Skeletal muscle satellite cell (primary cell): ENCODE data around the gene ANKRD28.
"Not testable (repeated sequence)": the region's sequence is repeated elsewhere in the genome, so short reads cannot be mapped to it uniquely, and the experiment has no call there.

Experiments
- H3K27me3 ChIP-seq: 2 replicates; pipeline ENCODE4 v1.7.0; 2013; ENCODE audit warnings: low read length; ENCODE audit not compliant: control insufficient read depth, insufficient read depth
- H3K36me3 ChIP-seq: 2 replicates; pipeline ENCODE4 v1.7.0; 2013; ENCODE audit warnings: mild to moderate bottlenecking, control low read depth, low read length; ENCODE audit not compliant: insufficient read depth
- H3K4me1 ChIP-seq: 2 replicates; pipeline ENCODE4 v1.7.0; 2013; ENCODE audit warnings: low read length; ENCODE audit not compliant: control insufficient read depth, insufficient read depth
- H3K4me2 ChIP-seq: 2 replicates; pipeline ENCODE4 v1.7.0; 2013; ENCODE audit warnings: mild to moderate bottlenecking, low read length
- H3K4me3 ChIP-seq: 2 replicates; pipeline ENCODE4 v1.7.0; 2013; ENCODE audit warnings: low read length
- H3K9ac ChIP-seq: 2 replicates; pipeline ENCODE4 v1.7.0; 2013; ENCODE audit warnings: mild to moderate bottlenecking, low read depth, low read length, moderate library complexity
- H3K9me3 ChIP-seq: replicated peaks from 2 replicates; pipeline ENCODE4 v1.7.0; 2013; ENCODE audit warnings: mild to moderate bottlenecking, control low read depth, low read length

Gene ANKRD28

DNA sequence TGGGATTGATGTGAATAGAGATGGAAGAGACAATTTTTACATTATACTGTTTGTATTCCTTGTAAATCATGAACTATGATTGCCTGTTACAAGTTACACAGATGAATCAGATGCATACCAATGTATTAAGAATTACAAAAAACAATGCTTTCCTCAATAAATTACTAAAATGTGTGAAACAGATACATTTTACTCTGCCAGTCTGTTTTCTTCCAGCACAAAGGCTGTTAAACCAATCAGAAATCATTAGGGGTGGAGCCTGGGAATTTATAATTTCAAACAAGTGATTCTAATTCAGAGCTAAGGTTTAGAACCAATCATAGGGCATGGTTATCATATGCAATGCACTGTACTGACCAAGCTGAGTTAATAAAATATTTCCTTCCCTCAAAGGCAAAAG lies 21.8 kb upstream of the ANKRD28 start:
- Histone ChIP-seq H3K4me1 (peaks cover 32% of the 10 kb centered on the region), H3K36me3 (no peaks in the 10 kb centered on the region), H3K27me3 (no peaks in the 10 kb centered on the region), H3K9me3 (no peaks in the 10 kb centered on the region), H3K9ac (no peak overlapping the region), H3K4me2 (no peak overlapping the region), H3K4me3 (no peak overlapping the region)

DNA sequence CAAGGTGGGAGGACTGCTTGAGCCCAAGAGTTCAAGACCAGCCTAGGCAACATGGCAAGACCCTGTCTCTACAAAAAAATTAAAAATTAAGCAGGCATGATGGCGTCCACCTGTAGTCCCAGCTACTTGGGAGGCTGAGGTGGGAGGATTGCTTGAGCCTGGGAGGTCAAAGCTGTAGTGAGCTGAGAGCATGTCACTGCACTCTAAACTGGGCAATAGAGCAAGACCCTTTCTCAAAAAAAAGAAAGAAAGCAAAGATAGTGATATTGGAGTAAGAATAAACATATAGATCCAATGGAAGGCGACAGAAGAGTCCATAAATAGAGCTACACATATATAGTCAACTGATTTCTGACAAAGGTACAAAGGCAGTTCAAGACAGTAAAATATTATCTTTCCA lies 21.3 kb upstream of the ANKRD28 start:
- Histone ChIP-seq H3K4me3 (no peak overlapping the region), H3K9me3 (no peaks in the 10 kb centered on the region), H3K4me2 (no peak overlapping the region), H3K9ac (no peak overlapping the region), H3K27me3 (no peaks in the 10 kb centered on the region), H3K36me3 (no peaks in the 10 kb centered on the region), H3K4me1 (peaks cover 32% of the 10 kb centered on the region)

DNA sequence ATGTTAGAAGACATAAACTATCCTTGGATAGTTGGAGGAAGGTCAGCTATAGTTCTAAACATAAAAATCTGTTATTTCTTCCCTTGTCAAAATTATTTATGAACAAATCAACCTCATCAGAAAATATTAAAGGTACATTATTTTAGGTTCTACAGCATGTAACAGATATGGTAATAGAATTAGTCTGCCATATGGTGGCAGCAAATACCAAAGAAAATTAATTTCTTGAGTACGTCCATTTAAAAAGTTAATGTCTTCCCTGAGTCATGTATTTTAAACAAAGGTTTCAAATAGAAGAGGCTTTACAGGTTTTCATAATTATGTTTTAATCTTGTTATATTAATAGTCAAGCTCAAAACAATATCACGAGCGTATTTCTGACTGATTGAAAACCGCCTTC lies 17.9 kb upstream of the ANKRD28 start:
- peaks cover 19% of the 10 kb centered on the region for H3K4me1 ChIP-seq
- no peaks in the 10 kb centered on the region for H3K36me3 ChIP-seq
- H3K4me2 ChIP-seq = peak overlapping the region; percentile 11
- no peak overlapping the region for H3K4me3 ChIP-seq
- no peaks in the 10 kb centered on the region for H3K9me3 ChIP-seq
- H3K27me3 ChIP-seq = no peaks in the 10 kb centered on the region
- H3K9ac ChIP-seq = peak overlapping the region; percentile 15

DNA sequence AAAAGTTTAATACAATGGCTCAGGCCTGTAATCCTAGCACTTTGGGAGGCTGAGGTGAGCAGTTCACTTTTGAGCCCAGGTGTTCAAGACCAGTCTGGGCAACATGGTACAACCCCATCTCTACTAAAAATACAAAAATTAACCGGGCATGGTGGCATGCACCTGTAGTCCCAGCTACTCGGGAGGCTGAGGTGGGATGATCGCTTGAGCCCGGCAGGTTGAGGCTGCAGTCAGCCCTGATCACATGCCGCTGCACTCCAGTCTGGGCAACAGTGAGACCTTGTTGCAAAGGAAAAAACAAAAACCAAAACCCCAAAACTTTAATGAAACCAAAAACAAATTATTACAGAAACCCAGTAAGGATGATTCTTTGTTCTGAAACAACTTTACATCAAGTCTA lies 15.3 kb upstream of the ANKRD28 start:
- H3K9ac ChIP-seq, H3K4me2 ChIP-seq, H3K9me3 ChIP-seq, H3K4me3 ChIP-seq, H3K36me3 ChIP-seq, H3K27me3 ChIP-seq: not testable (repeated sequence)
- H3K4me1 ChIP-seq = peaks cover 12% of the 10 kb centered on the region

DNA sequence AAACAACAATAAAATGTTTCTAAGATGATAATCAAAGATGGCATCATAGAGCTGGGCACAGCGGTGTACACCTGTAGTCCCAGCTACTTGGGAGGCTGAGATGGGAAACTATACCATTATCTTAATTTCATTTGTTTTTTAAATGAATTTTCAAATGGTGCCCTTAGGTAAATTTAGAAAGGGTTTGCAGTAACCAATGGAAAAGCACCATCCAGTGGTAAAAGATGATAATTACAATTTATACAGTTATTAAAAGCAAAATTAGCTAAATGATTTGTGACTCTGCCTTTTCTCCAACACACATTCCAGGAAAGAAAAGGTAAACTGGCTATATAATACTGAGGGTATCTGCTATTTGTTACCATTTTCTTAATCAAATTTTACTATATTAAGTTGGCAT lies 14.4 kb upstream of the ANKRD28 start:
- H3K9ac ChIP-seq = no peak overlapping the region
- H3K9me3 ChIP-seq = no peaks in the 10 kb centered on the region
- no peak overlapping the region for H3K4me2 ChIP-seq
- H3K4me3 ChIP-seq = no peak overlapping the region
- no peaks in the 10 kb centered on the region for H3K27me3 ChIP-seq
- H3K4me1 ChIP-seq = peaks cover 12% of the 10 kb centered on the region
- H3K36me3 ChIP-seq = no peaks in the 10 kb centered on the region

DNA sequence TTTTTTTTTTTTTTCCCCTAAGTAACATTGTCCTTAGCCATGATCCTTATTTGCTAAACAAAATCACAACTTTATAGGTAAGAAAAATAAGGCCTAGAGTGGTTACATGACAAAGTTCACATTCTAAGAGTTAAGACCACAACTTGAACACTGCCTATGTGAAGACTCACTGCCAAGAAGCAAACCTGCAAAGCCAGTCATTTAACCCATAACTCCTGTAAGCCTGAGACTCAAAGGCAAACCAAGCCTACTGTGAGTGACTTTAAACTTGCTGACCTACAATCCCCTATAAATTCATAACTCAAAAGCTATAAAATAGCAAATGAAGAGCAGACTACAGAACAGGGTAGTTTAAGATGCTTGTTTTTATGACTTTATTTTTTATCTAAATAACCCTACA lies 12.9 kb upstream of the ANKRD28 start:
- Histone ChIP-seq H3K27me3 (no peaks in the 10 kb centered on the region), H3K36me3 (no peaks in the 10 kb centered on the region), H3K9ac (peak overlapping the region; percentile 3), H3K4me2 (no peak overlapping the region), H3K4me3 (no peak overlapping the region), H3K9me3 (no peaks in the 10 kb centered on the region), H3K4me1 (peaks cover 13% of the 10 kb centered on the region)

DNA sequence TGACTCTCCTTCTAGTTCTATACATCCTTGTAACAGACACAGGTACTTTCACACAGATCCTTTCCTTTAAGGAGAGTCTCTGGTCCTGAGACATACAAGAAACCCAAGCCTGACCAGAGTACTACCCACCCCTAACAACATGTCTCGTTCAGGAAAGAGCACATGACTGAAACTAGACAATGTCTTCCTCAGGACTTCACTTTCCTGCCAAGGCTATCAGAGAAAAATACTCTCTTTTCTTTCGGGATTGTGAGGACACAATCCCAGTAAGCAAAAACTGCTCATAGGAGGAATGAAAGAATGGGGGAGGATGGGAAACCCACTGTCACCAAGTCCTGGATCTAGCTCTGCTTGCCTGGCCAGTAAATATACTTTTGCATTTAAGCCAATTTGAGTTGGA lies 11.5 kb upstream of the ANKRD28 start:
- Histone ChIP-seq H3K9me3 (no peaks in the 10 kb centered on the region), H3K9ac (no peak overlapping the region), H3K36me3 (no peaks in the 10 kb centered on the region), H3K27me3 (no peaks in the 10 kb centered on the region), H3K4me3 (no peak overlapping the region), H3K4me1 (peaks cover 25% of the 10 kb centered on the region), H3K4me2 (no peak overlapping the region)

DNA sequence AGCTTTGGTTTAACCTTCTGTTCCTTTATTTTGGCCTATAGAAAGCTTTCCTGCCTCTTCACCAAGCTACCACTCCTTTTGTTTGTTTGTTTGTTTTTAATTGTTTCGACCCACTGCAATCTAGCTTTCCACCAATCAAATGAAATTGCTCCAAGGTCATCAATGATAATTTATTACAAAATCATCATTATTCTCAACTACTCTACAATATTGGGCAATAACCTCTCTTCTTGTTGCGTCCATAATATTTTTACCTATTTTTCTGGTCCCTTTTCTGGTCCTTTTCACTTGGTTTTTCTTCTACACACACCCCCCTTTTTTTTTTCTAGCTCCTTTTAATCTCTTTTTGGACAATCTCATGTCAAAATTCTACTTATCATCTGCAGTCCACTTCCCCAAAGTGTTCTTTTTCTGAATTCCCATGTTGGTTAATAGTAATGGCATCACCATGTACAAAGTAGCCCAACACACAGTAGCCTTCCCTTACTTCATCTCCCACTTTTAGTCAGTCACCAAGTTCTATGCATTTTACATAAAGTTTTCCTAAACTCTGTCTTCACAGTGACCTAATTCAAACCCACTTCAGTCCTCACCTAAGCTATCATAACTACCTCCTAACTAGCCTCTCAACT lies 11.0 kb upstream of the ANKRD28 start:
- no peak overlapping the region for H3K4me3 ChIP-seq

DNA sequence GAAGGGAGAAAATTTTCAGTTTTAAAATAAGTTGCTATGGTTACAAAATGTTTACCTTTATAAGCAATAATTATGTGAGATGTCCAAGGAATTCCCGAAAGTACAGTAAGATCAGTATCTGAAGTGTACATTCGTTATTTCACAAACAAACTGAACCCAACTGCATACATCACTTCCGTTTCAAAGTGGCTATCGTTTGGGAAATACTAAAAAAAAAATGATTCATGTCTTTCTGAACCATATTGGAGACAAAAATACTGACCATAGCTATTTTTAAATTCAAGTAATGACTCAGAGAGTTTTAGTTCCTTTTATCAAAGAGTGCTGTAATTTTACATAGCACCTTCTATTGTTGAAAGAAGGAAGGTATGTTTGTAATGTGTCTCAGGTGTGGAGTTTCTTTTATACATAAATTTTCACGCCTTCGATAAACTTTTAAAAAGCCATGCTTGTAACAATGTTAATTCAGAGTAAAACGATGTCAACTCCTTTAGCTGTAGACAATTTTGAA lies 8.0 kb upstream of the ANKRD28 start:
- Histone ChIP-seq H3K4me1 (peaks cover 23% of the 10 kb centered on the region), H3K9me3 (no peaks in the 10 kb centered on the region), H3K4me2 (peak overlapping the region; percentile 48), H3K27me3 (no peaks in the 10 kb centered on the region), H3K9ac (peak overlapping the region; percentile 40), H3K4me3 (no peak overlapping the region), H3K36me3 (no peaks in the 10 kb centered on the region)

More for the DNA sequence above, 11.0 kb upstream of the ANKRD28 start:
- Histone ChIP-seq H3K9me3 (no peaks in the 10 kb centered on the region), H3K9ac (no peak overlapping the region), H3K27me3 (no peaks in the 10 kb centered on the region), H3K36me3 (no peaks in the 10 kb centered on the region), H3K4me1 (peaks cover 25% of the 10 kb centered on the region), H3K4me2 (no peak overlapping the region)

DNA sequence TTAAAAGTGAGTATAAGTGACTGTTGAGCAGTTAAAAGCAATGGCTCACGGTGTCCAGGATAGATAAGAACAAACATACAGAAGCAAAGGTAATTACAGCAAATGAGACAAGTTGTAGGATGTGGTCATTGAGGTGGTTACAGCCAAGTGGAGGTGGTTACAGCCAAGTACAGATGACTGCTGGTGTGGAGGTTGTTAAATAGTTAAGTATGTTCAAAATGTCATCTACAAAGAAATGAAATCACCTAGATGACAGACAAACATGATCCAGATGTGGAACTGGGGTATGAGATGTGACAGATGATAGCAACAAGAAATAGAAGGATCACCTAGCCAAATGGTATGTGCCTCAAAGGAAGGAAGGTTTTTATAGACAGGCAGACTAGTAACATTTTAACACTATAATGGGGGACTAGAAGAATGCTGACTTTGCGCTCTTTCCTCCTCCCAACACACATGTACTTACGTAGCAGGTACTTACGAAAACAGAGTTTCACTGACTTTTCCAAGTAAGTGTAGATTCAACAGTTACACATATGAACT lies 6.8 kb upstream of the ANKRD28 start:
- Histone ChIP-seq H3K4me3 (no peak overlapping the region), H3K4me2 (no peak overlapping the region), H3K9ac (no peak overlapping the region), H3K36me3 (no peaks in the 10 kb centered on the region), H3K9me3 (no peaks in the 10 kb centered on the region), H3K4me1 (peaks cover 29% of the 10 kb centered on the region), H3K27me3 (no peaks in the 10 kb centered on the region)

DNA sequence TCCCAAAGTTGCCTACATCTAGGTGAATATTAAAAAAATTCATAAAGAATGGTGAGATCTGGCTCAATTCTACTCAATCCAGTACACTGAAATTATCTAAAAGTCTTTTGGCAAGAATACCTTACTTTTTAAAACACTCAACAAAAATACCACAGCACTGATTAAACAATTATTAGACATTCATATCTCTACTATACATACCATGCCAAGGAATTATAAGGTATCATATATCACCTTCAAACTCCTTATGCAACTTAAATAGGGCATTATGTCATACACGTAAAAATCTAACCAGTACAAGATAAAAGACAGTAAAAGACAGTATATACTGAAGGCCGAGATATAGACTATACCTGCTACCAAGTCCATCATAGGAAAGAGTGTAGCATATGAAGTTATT lies 6.1 kb upstream of the ANKRD28 start:
- Histone ChIP-seq H3K27me3 (no peaks in the 10 kb centered on the region), H3K9ac (no peak overlapping the region), H3K4me3 (no peak overlapping the region), H3K4me1 (peaks cover 34% of the 10 kb centered on the region), H3K4me2 (no peak overlapping the region), H3K36me3 (no peaks in the 10 kb centered on the region), H3K9me3 (no peaks in the 10 kb centered on the region)

DNA sequence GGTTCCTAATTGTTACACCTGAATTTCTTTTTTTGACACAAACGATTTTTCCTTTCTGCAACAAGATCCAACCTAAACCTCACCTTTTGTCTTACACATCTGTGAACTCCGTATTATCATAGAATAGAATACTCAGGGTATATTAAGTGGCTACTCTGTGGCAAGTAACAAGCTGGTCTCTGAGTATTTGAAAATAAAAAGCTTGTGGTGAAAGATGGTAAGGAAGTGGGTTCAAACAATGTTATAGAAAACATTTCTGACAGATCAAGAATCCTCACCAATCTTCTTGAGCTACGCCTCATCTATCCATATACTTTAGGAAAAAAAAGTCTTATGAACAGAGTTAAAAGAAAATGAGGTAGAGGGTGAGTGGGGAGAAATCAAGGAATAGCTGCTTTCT lies 3.5 kb upstream of the ANKRD28 start:
- no peaks in the 10 kb centered on the region for H3K27me3 ChIP-seq
- no peaks in the 10 kb centered on the region for H3K36me3 ChIP-seq
- H3K4me1 ChIP-seq = peaks cover 42% of the 10 kb centered on the region
- H3K4me2 ChIP-seq = no peak overlapping the region
- H3K9ac ChIP-seq = no peak overlapping the region
- H3K9me3 ChIP-seq = no peaks in the 10 kb centered on the region
- no peak overlapping the region for H3K4me3 ChIP-seq
